T47D (cell line): ENCODE measurements around the gene IMPDH1.
A peak's percentile ranks its signal among the peaks of the same experiment; 100 is the strongest.

Experiments
- DNase-seq, 2 experiments: peaks; one replicate each; pipeline versions ENCODE4 v3.0.0 to v3.0.0-alpha.2; 2011 to 2012; ENCODE audit warnings: low read depth in 1 of 2, low spot score in 1 of 2
- JUND ChIP-seq: IDR thresholded peaks from 2 replicates; pipeline ENCODE4 v1.6.1; 2012; ENCODE audit warnings: low read depth
- in situ Hi-C: cut with HindIII; loops from 2 replicates; pipeline ENCODE4 v1.10.0; 2016; ENCODE audit warnings: low sequenced_read_pairs, low pct_unique_long_range_greater_than_20kb

The IMPDH1 gene

DNA sequence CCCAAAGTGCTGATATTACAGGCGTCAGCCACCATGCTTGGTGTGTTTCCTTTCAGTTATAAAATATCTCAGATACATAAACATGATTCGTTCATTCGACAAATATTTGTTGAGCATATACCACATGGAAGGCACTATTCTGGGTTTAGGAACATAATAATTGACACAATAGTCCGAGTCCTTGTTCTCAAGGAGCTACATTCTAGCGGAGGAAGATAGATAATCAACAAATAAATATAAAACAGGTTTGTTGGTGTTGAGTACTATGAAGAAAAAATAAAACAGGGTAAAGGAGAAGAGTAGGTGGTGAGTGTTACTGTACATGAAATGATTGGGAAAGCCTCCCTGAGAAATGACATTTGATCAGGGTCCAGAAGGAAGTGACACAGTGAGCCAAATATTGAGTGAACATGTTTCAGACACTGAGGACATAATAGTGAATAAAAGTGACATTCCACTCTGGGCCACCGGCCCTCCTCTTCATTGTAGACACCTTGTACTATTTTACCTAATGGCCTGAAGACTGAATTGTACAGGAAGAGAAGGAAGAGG, 39.0 kb upstream of the IMPDH1 start:
- no peak for TF ChIP-seq JUND
- in situ Hi-C loops, result no loop called here
- DNase-seq, result peak in 1 of 2 experiments; percentile 63

DNA sequence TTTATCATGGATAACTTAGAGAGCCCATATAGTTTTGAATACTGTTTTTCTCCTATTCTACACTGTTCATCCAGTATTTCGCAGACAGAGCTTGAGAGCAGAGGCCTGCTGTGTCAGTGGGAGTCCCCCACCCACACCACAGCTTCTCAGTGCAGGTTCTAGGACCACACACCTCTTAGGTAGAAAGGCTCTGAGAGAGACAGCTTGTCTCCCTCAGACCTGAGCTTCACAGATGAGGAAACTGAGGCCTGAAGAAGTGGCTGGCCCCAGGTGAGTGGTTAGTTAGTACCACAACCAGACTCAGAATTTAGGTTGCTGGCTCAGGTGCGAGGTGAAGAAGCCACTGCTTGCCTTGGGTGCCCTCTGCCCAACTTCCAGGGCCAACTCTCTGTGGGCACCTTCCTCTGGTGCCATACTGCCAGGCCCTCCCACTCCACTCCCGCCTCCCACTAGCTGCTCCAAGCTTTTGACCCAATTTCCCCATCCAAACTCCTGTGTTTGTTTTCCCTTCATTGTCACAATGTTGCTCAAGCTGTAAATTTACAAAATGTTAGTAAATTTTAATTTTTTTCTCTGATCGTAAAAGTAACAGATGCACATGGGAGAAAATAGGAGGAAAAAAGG, 38.3 kb upstream of the IMPDH1 start:
- in situ Hi-C loops, result no loop called here
- DNase-seq, result no peak
- TF ChIP-seq JUND, result no peak

DNA sequence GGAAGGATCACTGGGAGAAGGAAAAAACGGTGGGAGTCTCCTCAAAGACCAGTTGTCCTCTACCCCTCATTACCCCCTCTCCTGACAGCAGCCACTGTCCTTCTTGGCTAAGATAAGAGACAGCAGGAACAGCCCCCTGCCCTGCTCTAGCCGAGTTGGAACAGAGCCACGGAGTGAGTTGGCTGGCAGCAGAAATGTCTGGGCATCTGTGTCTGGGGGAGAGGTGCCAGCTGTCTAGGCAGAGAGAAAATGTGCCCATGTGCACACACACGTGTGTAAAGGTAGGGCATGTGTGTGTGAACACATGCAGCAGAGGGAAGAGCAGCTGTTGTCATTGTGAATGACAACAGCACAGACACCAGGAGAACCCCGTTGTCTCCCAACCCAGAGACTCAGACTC, 36.5 kb upstream of the IMPDH1 start:
- in situ Hi-C loops, result no loop called here
- no peak for DNase-seq
- no peak for TF ChIP-seq JUND

DNA sequence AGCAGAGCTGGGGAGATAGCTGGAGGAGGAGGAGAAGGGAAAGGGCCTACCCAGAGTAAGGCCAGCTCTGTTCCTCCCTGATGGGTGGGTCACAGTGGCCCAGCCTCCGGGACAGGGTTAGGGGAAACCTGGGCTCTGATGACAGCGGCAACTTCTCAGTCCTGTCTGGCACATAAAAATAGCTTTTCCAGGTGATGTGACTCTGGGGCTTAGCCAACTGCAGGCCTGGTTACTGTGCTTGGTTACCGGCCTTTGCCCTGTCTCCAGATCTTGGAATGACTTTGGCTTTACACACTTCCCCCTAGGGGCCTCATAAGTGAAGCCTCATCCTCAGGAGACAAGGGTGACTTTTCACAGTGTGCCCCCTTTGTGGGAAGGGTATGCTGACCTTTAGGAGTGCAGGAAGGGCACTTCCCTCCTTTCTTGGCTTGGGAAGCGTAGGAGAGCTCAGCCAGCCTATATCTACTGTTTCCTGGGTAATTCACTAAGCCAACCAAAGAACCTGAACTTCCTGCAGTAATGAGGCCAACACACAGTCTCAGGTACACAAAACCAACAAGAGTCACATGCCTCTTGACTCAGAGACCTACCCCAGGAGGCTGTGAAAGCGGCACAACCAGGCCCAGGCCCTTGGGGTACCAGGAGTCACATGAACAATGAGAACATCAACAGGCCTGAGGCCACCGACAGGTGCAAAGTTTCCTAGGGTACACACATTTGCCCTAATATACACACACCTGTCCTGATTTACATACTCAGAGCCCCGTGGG, 34.2 kb upstream of the IMPDH1 start:
- in situ Hi-C loops, result no loop called here
- peak in 1 of 2 experiments; percentile 97 for DNase-seq
- TF ChIP-seq JUND, result peak; percentile 4; the same call in 1 of the 2 replicates

DNA sequence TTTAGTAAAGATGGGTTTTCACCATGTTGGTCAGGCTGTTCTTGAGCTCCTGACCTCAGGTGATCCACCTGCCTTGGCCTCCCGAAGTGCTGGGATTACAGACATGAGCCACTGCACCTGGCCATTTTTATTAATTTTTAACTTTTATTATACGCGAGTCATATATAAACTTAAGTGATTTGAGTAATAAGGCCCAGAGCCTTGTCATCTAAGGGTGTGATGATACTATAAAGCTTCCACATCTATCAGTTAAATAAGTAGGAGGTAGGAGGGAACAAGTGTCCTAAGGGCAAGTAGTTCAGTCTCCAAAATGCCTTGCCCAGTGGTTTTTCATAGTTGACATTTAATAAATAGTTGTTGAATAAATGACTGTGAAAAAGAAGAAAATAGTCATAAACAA, 32.6 kb upstream of the IMPDH1 start:
- in situ Hi-C loops, result no loop called here
- no peak for TF ChIP-seq JUND
- no peak for DNase-seq

DNA sequence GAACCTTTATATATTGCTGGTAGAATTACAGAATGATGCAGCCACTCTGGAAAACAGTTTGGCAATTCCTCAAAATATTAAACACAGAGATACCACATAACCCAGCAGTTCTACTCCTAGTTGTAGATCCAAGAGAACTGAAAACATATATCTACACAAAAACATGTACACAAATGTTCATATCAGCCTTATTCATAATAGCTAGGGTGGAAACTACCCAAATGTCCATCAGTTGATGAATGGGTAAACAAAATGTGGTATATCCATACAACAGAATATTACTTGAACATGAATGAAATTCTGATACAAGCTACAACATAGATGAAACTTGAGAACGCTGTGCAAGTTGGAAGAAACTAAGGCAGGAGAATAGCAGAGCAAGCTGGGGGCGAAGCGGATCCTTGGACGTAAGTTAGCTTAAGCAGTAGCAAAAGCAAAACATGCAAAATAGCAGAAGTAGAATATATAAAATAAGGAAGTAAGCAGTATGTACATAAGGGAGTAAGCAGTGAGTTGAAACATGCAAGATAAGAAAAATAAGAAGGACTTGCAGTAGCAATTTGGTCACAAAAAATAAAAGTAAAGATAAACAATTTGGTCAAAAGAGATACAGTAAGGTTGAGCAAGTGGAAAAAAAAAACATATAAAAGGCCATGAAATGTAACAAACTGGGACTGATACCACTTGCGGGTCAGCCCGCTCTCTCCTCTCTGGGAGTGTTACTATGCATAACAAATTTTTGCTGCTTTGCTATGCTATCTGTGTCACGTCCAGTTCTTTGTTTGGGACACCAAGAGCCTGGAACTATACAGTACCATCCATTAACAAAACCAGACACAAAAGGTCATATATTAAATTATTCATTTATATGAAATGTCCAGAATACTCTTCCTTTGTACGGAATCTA, 27.9 kb upstream of the IMPDH1 start:
- no peak for DNase-seq
- in situ Hi-C loops, result no loop called here
- TF ChIP-seq JUND, result no peak

DNA sequence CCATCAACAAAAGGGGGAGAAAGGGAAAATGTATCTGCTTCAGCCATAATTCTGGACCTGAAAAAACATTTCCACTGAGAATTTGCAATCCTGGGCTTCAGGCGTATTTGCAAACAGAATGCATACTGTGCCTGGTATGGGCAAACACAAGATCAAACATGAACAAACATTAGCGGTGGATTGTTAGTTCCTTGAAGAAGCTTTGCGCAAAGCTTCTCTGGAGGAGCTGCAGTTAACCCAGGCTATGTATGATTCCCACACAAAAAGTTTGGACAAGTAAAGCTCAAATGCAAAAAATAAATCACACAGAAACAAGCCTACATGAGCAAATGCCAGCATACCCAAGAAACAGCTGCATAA, 25.5 kb upstream of the IMPDH1 start:
- TF ChIP-seq JUND, result peak; percentile 9; the same call in 1 of the 2 replicates
- in situ Hi-C loops, result no loop called here
- DNase-seq, result peak in 1 of 2 experiments; percentile 93

DNA sequence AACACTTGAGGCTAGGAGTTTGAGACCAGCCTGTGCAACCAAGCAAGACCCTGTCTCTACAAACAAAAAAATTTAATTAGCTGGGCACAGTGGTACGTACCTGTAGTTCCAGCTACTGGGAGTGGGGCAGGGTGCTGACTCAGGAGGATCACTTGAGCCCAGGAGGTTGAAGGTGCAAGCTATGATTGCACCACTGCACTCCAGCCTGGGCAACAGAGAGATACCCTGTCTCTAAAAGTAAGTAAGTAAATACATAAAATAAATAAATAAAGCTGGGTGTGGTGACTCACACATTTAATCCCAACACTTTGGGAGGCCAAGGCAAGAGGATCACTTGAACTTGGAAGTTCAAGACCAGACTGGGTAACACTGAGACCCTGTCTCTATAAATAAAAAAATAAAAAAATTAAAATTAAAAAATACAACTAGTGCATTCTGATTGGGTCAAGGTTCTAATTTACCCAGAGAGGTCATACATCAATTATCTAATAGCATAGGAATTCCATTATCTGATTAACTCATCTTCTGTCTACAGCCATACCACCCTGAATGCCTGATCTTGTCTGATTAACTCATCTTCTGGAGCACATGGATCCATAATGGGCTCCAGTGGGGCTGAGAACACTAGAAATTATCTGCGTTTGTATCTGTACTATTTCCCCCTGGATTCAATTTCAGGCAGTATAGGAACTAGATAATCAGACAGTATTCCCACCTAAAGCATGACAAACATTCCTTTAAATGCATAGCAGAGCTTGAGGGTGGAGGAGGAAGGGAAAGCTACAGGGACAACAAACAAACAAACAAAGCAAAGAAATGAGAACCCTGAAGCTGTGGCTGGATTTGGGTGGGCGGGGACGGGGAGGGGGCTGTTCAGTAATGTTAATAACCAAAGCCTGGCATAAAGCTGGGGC, 24.9 kb upstream of the IMPDH1 start:
- peak in 1 of 2 experiments; percentile 64 for DNase-seq
- in situ Hi-C loops, result no loop called here
- peak; percentile 83 for TF ChIP-seq JUND

DNA sequence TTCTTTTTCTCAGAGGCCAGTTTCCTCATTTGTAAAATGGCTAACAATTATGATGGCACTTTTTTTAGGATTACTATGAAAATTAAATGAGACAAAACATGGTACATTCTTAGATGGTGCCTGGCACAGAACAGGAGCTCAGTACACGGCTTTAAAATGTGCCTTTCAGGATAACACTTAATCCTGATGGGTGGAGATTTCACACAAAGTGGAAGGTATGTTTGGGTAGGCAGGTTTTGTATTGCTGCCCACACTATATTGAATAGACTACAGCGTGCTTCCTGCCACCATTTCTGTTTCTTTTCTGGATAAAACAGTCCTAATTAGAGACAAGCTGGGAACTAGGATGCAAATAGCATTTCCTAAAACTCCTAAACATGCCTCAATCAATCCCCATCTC, 22.0 kb upstream of the IMPDH1 start:
- TF ChIP-seq JUND, result no peak
- DNase-seq, result peak in 1 of 2 experiments; percentile 52
- in situ Hi-C loops, result no loop called here

DNA sequence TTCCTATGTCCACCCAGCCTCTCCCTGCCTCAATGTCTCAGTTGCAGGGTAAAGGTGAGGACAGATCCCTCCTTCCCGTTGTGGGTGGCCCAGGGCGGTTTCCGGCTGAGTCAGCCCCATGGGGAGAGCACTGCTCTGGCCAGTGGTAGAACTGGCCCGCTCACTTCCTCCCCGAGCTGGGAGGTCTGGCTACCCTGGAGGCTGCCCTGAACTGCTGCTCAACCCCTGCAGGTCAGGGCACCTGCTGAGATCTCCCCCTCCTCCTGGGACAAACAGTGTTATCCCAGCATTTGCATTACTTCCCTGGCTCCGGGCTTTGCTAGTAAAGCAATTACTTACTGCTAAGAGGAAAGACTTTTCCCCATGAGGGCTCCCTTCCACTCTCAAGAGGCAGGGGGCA, 21.4 kb upstream of the IMPDH1 start:
- in situ Hi-C loops, result no loop called here
- peak in 1 of 2 experiments; percentile 95 for DNase-seq
- TF ChIP-seq JUND, result peak; percentile 61

DNA sequence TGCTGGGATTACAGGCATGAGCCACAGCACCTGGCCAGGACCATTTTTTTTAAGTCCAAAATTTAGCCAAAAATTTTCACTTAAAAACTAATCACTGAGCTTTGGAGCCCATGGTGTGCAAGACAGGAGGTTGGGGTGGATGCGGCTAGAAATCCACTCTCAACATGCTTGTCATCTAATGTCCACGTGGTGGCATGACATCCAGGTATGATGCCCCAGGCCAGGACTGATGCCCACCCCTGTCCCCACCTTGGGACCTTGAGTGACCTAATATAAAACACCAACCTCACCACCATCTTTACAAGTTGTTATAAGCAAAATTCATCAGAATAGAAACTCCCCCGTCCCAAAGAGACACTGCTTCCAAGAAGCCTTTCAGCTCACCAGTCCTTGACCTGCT, 20.4 kb upstream of the IMPDH1 start:
- DNase-seq, result peak in 1 of 2 experiments; percentile 56
- no peak for TF ChIP-seq JUND
- in situ Hi-C loops, result no loop called here
